Measurements from ENCODE around the gene COL8A1.

DNA sequence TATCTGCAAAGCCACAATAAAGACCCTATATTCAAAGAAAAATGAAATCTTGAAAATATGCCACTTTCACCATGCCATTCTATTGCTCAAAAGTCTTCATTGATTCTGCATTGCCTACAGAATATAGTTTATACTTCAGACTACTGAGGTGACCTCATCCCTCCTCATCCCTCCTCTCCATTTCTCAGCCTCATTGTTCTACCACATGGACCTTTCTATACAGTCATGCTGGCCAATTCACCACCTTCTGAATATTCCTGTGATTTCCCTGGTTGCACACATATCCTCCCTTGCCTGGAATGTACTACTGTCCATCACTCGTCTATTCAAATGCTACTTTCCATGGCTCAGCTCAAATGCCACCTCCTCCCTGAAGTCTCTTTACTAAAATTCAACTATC, 3.5 kb upstream of the COL8A1 start:
- TF ChIP-seq ZBTB7A (IDR thresholded peaks at IDR 0.05; ENCODE audit: low read depth) (no peak), EP300 (IDR thresholded peaks at IDR 0.05; ENCODE audit: borderline replicate concordance) (no peak), FOXM1 (IDR thresholded peaks at IDR 0.05; ENCODE audit: borderline replicate concordance, low read depth) (no peak), TCF12 (IDR thresholded peaks at IDR 0.05; ENCODE audit: low read depth) (no peak), RAD21 (IDR thresholded peaks at IDR 0.05; ENCODE audit: low read depth) (no peak), EGR1 (IDR thresholded peaks at IDR 0.05) (no peak), CEBPB (IDR thresholded peaks at IDR 0.05) (no peak), YY1 (IDR thresholded peaks at IDR 0.05; ENCODE audit: low read depth) (no peak)
- TF ChIP-seq, protein P1, sequence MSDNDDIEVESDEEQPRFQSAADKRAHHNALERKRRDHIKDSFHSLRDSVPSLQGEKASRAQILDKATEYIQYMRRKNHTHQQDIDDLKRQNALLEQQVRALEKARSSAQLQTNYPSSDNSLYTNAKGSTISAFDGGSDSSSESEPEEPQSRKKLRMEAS (IDR thresholded peaks at IDR 0.05) = no peak
